HG03025 (cell line): ENCODE results near the gene STIP1.

Experiments used
- ATAC-seq: cut with Tn5 transposase; IDR thresholded peaks from one replicate; pipeline ENCODE4 v1.9.1; 2021; ENCODE audit warnings: mild to moderate bottlenecking, moderate library complexity; ENCODE audit not compliant: unreplicated experiment, low FRiP score

Gene STIP1

GRCh38 chr11:64185693-64186491 is at the start of gene STIP1:
STIP1 (plus strand) TSS chr11:64186171; CDS start chr11:64186262, 91 bp downstream.
- ATAC-seq: peak; percentile 86

GRCh38 chr11:64136765-64137441 is 49.1 kb upstream of the STIP1 start:
- no peak for ATAC-seq

- ATAC-seq: no peak
Observed at GRCh38 chr11:64138398-64138797, 47.6 kb upstream of the STIP1 start.

GRCh38 chr11:64139049-64139448 is 46.9 kb upstream of the STIP1 start:
- no peak for ATAC-seq

GRCh38 chr11:64140082-64140481 is 45.9 kb upstream of the STIP1 start:
- ATAC-seq: no peak

- ATAC-seq: no peak
Observed at GRCh38 chr11:64141081-64141783, 44.7 kb upstream of the STIP1 start.

GRCh38 chr11:64144587-64145472 is 41.1 kb upstream of the STIP1 start:
- no peak for ATAC-seq

- no peak for ATAC-seq
Observed at GRCh38 chr11:64146036-64146955, 39.7 kb upstream of the STIP1 start.

GRCh38 chr11:64148226-64148916 is 37.6 kb upstream of the STIP1 start:
- ATAC-seq: no peak

GRCh38 chr11:64148917-64149617 is 36.9 kb upstream of the STIP1 start:
- ATAC-seq: no peak

GRCh38 chr11:64150051-64150450 is 35.9 kb upstream of the STIP1 start:
- ATAC-seq: no peak

- no peak for ATAC-seq
Observed at GRCh38 chr11:64150481-64151239, 35.3 kb upstream of the STIP1 start.

- ATAC-seq: no peak
Observed at GRCh38 chr11:64151337-64151736, 34.6 kb upstream of the STIP1 start.

- no peak for ATAC-seq
Observed at GRCh38 chr11:64152841-64153691, 32.9 kb upstream of the STIP1 start.

GRCh38 chr11:64153812-64154211 is 32.2 kb upstream of the STIP1 start:
- ATAC-seq: no peak

GRCh38 chr11:64156235-64157011 is 29.5 kb upstream of the STIP1 start:
- no peak for ATAC-seq
